AG04449 (cell line): Measurements from ENCODE around the gene PHOX2B.

ENCODE experiments used
- CTCF ChIA-PET: fragments of 350-600 bp; formaldehyde crosslinking; extraction: SDS; loops from one replicate; lab custom pipeline; 2021; ENCODE audit warnings: antibody characterized with exemption; lab: Yijun Ruan, JAX
- POLR2A ChIA-PET: fragments of 400-600, 350-600 bp; formaldehyde crosslinking; extraction: SDS; loops from one replicate; lab custom pipeline; 2020; ENCODE audit warnings: antibody characterized with exemption, inconsistent platforms; lab: Yijun Ruan, JAX
- DNase-seq: peaks from one replicate; pipeline ENCODE4 v3.0.0-alpha.2; 2010; ENCODE audit warnings: low read depth, low spot score
- H3K4me3 ChIP-seq: 2 replicates; pipeline ENCODE4 v1.5.1; 2011; ENCODE audit warnings: low read depth, mild to moderate bottlenecking, control low read depth, low read length
- CTCF ChIP-seq: IDR thresholded peaks from one replicate; pipeline ENCODE4 v1.5.1; 2011; ENCODE audit warnings: mild to moderate bottlenecking, moderate library complexity, low read length, control low read depth, inconsistent platforms; ENCODE audit not compliant: insufficient read depth; ENCODE audit errors: missing control alignments

PHOX2B gene

GRCh38 chr4:41722181-41722580, 26.3 kb downstream of the PHOX2B start:
- ChIA-PET POLR2A (no interaction called here), CTCF (no interaction called here)
- no peak overlapping the region for H3K4me3 ChIP-seq
- no peak for TF ChIP-seq CTCF
- no peak for DNase-seq

- no peak for TF ChIP-seq CTCF
- ChIA-PET CTCF (no interaction called here), POLR2A (no interaction called here)
- no peak for DNase-seq
- no peak overlapping the region for H3K4me3 ChIP-seq
These were observed 29.1 kb downstream of the PHOX2B start for GRCh38 chr4:41719417-41719816.

- no peak for TF ChIP-seq CTCF
- peak; percentile 5 for DNase-seq
- ChIA-PET CTCF (no interaction called here), POLR2A (no interaction called here)
- no peak overlapping the region for H3K4me3 ChIP-seq
These were observed 29.6 kb downstream of the PHOX2B start for GRCh38 chr4:41718907-41719306.

GRCh38 chr4:41715155-41715554, 33.4 kb downstream of the PHOX2B start:
- H3K4me3 ChIP-seq = no peak overlapping the region
- no peak for DNase-seq
- ChIA-PET CTCF (no interaction called here), POLR2A (no interaction called here)
- no peak for TF ChIP-seq CTCF

GRCh38 chr4:41714364-41715000, 34.0 kb downstream of the PHOX2B start:
- POLR2A ChIA-PET = no interaction called here
- no peak for TF ChIP-seq CTCF
- CTCF ChIA-PET = no interaction called here
- no peak overlapping the region for H3K4me3 ChIP-seq
- no peak for DNase-seq

GRCh38 chr4:41713768-41714167, 34.8 kb downstream of the PHOX2B start:
- TF ChIP-seq CTCF = no peak
- CTCF ChIA-PET = no interaction called here
- no peak for DNase-seq
- H3K4me3 ChIP-seq = no peak overlapping the region
- POLR2A ChIA-PET = no interaction called here
